ENCODE data around the gene CRISP2.

DNA sequence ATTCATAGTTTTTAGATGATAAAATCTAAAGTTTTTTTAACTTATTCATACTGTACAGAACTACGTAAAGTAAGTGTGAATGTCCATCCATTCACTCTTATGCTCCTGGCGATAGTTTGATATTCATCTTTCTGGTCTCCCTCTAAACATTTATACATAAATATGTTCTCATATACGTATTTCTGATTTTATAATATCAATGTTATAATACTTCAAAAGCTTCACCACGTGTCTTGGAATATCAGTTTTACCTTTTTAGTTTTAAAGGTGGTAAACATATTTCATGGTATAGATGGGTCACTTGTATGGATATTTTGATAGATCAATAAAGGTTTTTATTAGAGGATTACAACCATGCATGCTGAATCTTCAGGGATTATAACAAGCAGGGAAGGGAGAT, 66.4 kb downstream of the CRISP2 start:
- no peak for TF ChIP-seq CTCF (conservative IDR thresholded peaks at IDR 0.05; ENCODE audit: low read depth, low read length)
- TF ChIP-seq EZH2 (IDR thresholded peaks at IDR 0.05; ENCODE audit: borderline replicate concordance, low read depth, low read length, poor library complexity, severe bottlenecking) = no peak
